Activated naive CD4-positive, alpha-beta T cell treated with anti-CD3 and anti-CD28 coated beads, Interleukin-2, amount 10 ng/mL, durations not matched to agents 7 days and 5 days (primary cell): ENCODE results near the gene PICK1.

ENCODE experiments used
- CTCF ChIA-PET: fragments of 350-600 bp; sonication (Branson Sonifier 250); formaldehyde crosslinking; loops from one replicate; lab custom pipeline; 2021; ENCODE audit warnings: antibody characterized with exemption; lab: Charles Lee
- DNase-seq: peaks from one replicate; pipeline ENCODE4 v3.0.0-alpha.2; 2020
- H3K27ac Mint-ChIP-seq: one replicate; pipeline ENCODE4 v1.8.0; 2021; ENCODE audit warnings: mild to moderate bottlenecking, moderate library complexity, mixed read lengths
- H3K27me3 Mint-ChIP-seq: one replicate; pipeline ENCODE4 v1.8.0; 2021; ENCODE audit warnings: mild to moderate bottlenecking, mixed read lengths
- H3K36me3 Mint-ChIP-seq: one replicate; pipeline ENCODE4 v1.8.0; 2021; ENCODE audit warnings: mixed read lengths
- H3K4me1 Mint-ChIP-seq: one replicate; pipeline ENCODE4 v1.8.0; 2021; ENCODE audit warnings: mixed read lengths
- H3K4me3 Mint-ChIP-seq: one replicate; pipeline ENCODE4 v1.8.0; 2021; ENCODE audit warnings: mild to moderate bottlenecking, moderate library complexity, mixed read lengths
- H3K9me3 Mint-ChIP-seq: one replicate; pipeline ENCODE4 v1.8.0; 2021; ENCODE audit warnings: mixed read lengths

Gene PICK1

DNA sequence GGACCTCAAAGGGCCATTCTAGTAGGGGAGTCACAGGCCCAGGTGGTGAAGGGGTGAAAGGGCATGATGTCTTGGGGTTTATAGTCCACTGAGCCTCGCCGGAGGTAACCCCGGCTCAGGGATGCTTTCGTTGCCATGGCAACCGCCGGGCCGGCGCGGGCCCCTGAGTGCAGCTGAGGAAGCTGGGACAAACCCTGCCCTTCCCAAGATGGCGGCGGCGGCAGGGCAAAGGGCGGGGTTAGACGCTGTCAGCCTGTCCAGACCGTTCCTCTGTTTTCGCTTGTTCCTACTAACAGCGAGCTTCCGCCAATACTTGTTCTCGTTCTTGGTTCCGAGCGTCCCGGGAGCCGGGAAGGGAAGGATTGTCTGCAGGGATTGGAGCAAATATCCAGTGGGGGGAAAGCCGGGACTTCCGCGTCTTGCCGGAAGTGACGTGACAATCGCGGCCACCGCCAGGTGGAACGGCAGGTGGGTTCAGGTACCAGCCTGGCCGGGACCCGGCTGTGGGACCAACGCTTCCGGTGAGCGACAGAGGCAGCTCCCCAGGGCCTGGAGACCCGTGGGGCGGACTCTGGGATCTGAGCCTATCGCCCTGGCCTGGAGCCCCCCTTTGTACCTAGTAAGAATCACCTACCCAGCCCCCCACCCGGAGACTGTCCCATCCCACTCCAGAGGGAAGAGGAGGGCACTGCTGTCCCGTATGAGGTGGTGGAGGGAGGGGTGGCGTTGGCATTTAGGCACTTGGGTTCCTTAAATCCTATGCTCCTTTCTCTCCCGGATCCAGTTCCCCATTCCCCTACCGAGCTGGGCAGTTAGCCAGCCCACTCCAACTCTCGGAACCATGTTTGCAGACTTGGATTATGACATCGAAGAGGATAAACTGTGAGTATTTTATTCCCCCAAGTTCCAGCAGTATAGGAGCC lies at the start of gene PICK1:
TSS of gene PICK1 (plus strand) at position 436 of the 923 bp plus-strand sequence. CDS start at position 842, 406 bp downstream.
- DNase-seq = peak; percentile 89
- CTCF ChIA-PET = interaction anchor here (1.0 kb wide), 2 partner anchors 12 to 41 kb away, joined by 3 to 4 read pairs; no protein-coding TSS in a partner anchor
- Mint-ChIP-seq H3K27me3 (peaks cover 33% of the 10 kb centered on the region), H3K4me3 (peak within 1 kb of the TSS; percentile 96), H3K36me3 (peaks cover 9% of the 10 kb centered on the region), H3K4me1 (peaks cover 20% of the 10 kb centered on the region), H3K27ac (peak within 1 kb of the TSS; percentile 95), H3K9me3 (no peaks in the 10 kb centered on the region)

DNA sequence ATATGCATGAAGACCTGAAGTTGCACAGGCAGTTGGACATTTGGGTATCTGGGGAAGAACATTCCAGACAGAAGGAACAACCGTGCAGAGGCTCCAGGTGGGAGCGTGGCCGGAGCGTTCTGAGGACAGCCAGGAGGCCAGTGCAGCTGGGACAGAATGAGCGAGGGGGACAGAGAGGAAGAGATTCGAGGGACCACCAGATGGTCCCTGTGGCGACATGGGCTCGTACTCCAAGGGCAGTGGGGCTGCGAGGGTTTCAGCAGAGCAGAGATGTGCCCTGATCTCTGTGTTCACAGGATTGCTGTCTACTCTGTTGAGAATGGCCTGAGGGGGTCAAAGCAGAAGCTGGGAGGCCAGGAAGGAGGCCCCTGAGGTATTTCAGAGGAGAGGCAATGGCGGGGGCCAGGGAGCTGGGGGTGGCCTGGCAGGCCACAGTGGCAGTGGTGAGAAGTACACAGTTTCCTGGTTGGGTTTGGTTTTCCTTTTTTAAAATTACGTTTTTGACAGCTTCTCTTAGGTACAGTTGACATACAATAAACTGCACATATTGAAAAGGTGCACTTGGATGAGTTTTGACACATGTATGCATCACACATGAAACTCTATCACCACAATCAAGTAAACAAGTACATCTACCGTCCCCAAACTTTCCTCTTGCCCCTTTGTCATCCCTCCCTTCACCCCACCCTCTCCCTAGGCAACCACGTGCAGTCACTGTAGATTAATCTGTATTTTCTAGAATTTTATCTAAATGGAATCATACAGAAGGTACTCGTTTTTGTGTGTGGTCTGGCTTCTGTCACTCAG lies 48.0 kb upstream of the PICK1 start:
- H3K27ac Mint-ChIP-seq = peak overlapping the region; percentile 2
- CTCF ChIA-PET = no interaction called here

DNA sequence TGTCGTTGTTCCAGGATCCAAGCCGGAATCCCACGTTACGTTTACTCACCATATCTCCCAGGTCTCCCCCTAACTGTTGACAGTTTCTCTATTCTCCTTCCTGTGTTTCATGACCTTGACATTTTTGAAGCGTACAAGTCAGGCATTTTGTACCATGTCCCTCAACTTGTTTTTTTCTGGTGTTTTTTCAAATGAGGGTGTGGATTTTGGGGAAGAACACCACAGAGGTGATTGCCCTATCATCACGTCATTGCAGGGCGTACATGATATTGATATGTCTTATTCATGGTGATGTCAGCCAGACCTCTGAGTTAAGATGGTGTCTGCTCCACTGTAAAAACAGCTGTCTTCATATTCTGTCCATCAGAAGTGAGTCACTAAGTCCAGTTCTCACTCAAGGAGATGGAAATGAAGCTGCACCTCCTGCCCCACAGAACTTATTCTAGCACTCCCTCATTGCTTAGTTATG lies 44.6 kb upstream of the PICK1 start:
- Mint-ChIP-seq H3K4me3 (no peak overlapping the region), H3K27ac (no peak overlapping the region), H3K27me3 (peaks cover 6% of the 10 kb centered on the region), H3K9me3 (no peaks in the 10 kb centered on the region), H3K36me3 (no peaks in the 10 kb centered on the region), H3K4me1 (peaks cover 3% of the 10 kb centered on the region)
- CTCF ChIA-PET = no interaction called here
- DNase-seq = no peak

More for the DNA sequence above, 48.0 kb upstream of the PICK1 start:
- Mint-ChIP-seq H3K27me3 (peaks cover 6% of the 10 kb centered on the region), H3K4me3 (no peak overlapping the region), H3K4me1 (peaks cover 3% of the 10 kb centered on the region), H3K9me3 (no peaks in the 10 kb centered on the region), H3K36me3 (no peaks in the 10 kb centered on the region)
- no peak for DNase-seq

DNA sequence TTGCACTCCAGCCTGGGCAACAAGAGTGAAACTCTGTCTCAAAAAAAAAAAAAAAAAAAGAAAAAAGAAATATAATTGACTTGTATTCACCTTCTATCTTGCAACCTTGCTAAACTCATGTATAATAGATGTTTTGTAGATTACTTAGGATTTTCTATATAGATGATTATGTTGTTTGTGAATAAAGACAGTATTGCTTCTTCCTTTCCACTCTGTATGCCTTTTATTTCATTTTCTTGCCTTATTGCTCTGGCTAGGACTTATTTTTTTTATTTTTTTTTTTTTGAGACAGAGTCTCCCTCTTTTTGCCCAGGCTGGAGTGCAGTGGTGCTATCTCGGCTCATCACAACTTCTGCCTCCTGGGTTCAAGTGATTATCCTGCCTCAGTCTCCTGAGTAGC lies 43.1 kb upstream of the PICK1 start:
- Mint-ChIP-seq H3K27ac (no peak overlapping the region), H3K27me3 (peaks cover 7% of the 10 kb centered on the region), H3K4me3 (no peak overlapping the region), H3K36me3 (no peaks in the 10 kb centered on the region), H3K4me1 (peaks cover under 1% of the 10 kb centered on the region), H3K9me3 (no peaks in the 10 kb centered on the region)
- no peak for DNase-seq
- CTCF ChIA-PET = interaction anchor here (1.8 kb wide), 1 partner anchor 38 kb away, joined by 6 read pairs; no protein-coding TSS in a partner anchor

- CTCF ChIA-PET = no interaction called here
- Mint-ChIP-seq H3K27me3 (peaks cover 10% of the 10 kb centered on the region), H3K27ac (no peak overlapping the region), H3K9me3 (no peaks in the 10 kb centered on the region), H3K4me1 (no peaks in the 10 kb centered on the region), H3K36me3 (no peaks in the 10 kb centered on the region), H3K4me3 (no peak overlapping the region)
- DNase-seq = no peak
Observed at GRCh38 chr22:38016182-38017151, 40.7 kb upstream of the PICK1 start.

DNA sequence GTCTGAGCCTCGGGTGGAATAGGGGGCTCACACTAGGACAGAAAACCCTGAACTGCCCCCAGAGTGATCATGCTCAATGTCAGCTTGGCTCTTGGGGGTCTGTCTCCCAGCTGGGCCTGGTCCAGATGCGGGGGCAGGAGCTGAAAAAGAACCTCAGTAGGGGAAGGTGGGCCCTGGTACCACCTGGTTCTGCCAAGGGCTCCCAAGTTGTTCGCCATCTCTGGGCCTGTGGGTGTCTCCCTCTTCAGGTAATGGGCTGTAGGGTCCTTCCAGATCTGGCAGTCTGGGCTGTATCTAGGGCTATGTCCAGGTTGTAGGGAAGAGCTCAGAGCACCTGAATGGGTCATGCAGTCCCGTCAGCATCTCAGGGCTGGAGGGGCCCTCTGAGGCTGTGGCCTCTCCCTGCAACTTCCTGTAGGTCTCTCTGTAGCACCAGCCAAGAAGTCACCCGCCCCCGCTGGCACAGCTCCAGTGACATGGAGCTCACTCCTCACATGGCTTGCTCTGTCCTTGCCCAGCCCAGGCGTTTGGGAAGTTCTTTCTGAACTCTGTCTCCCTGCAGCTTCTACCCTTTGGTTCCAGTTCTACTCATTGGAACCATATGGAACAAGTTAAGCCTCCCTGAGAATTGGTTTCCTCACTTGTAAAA lies 39.8 kb upstream of the PICK1 start:
- H3K4me1 Mint-ChIP-seq = no peaks in the 10 kb centered on the region
- no peak overlapping the region for H3K27ac Mint-ChIP-seq
- DNase-seq = no peak
- no peaks in the 10 kb centered on the region for H3K36me3 Mint-ChIP-seq
- CTCF ChIA-PET = interaction anchor here (0.6 to 0.7 kb wide), 2 partner anchors 39 to 333 kb away, joined by 3 to 4 read pairs; no protein-coding TSS in a partner anchor
- H3K9me3 Mint-ChIP-seq = no peaks in the 10 kb centered on the region
- no peak overlapping the region for H3K4me3 Mint-ChIP-seq
- H3K27me3 Mint-ChIP-seq = peaks cover 10% of the 10 kb centered on the region

DNA sequence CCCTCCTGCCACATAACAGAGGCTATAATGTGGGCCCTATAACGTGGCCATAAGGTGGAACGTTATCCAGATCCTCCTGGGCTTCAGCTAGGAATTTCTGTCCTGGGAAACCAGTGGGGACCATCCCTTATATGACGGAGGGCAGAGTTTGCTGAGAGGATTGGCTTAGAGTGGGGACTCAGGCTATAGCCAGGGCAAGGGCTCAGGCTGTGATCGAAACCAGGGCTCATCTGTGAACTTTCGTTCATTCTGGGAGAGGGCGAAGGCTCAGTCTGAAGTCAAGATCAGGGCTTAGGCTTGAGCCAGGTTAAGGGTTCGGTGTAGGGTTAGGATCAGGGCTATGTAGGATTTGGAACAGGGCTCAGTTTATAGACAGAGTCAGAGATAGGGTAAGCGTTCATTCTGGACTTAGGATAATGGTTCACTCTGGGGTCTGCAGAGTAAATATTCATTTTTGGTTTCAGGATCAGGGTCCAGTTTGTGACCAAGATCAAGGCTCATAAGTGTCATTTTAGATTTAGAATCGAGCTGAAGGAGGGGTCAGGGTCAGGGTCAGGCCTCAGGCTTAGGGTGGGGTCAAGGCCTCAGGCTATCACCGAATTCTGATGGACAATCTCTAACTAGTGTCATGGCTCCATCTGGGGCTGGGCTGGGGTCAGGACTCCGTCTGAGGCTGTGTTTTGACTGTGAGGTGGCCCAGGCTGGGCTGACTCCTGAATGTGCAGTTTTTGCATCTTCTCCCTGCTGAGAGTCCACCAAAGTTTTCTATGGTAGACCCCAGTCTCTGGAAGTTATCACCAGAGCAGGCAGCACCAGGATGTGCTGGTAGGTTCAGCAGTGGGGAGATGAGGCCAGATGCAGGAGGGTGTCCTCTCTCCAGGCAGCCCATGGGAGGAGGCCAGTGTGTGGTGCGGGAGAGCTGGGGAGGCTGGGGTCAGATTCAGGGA lies 39.0 kb upstream of the PICK1 start:
- Mint-ChIP-seq H3K36me3 (no peaks in the 10 kb centered on the region), H3K27me3 (peaks cover 10% of the 10 kb centered on the region), H3K4me3 (no peak overlapping the region), H3K27ac (no peak overlapping the region), H3K4me1 (no peaks in the 10 kb centered on the region), H3K9me3 (no peaks in the 10 kb centered on the region)
- CTCF ChIA-PET = interaction anchor here (0.6 to 0.7 kb wide), 2 partner anchors 40 to 332 kb away, joined by 3 to 4 read pairs; no protein-coding TSS in a partner anchor
- no peak for DNase-seq

DNA sequence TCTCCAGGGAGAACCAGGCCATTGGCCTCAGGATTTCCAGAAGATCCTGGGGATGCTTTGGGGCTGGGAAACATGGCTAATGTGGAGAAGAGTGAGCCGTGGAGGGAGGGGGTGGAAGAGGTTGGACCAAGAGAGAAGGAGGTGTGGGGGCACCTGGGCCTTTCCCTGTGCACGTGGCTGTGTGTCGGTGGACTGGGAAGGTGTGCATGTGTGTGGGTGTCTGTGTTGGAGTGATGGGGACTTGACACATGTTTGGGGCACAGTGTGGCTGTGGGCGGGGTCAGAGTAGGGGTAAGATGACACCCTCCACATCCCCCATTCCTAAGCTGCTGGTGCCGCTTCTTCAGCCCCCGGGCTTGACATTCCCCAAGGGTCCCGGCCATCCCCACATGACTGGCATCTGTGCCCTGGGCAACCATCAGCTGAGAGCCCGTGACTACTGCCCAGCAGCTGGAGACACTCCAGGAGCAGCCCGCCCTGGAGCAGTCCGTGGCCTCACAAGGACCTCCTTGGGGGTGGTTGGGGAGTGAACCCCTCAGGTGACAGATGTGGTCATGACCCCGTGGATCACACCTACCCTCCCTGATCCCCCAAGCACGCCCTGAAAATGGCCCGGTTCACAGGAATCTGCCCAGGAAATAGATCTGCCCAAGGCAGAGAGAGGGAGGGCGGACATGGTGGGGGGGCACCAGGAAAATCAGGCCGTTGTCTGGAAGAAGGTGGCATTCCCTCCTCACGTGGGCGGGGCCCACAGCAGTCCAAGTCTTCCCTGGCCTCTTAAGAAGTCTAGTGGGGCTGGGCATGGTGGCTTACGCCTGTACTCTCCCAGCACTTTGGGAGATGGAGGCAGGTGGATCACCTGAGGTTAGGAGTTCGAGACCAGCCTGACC lies 38.0 kb upstream of the PICK1 start:
- Mint-ChIP-seq H3K27me3 (peaks cover 10% of the 10 kb centered on the region), H3K4me3 (no peak overlapping the region), H3K27ac (no peak overlapping the region), H3K4me1 (no peaks in the 10 kb centered on the region), H3K36me3 (no peaks in the 10 kb centered on the region), H3K9me3 (no peaks in the 10 kb centered on the region)
- CTCF ChIA-PET = no interaction called here
- no peak for DNase-seq

- Mint-ChIP-seq H3K4me3 (no peak overlapping the region), H3K27me3 (peaks cover 10% of the 10 kb centered on the region), H3K9me3 (no peaks in the 10 kb centered on the region), H3K4me1 (no peaks in the 10 kb centered on the region), H3K27ac (no peak overlapping the region), H3K36me3 (no peaks in the 10 kb centered on the region)
- CTCF ChIA-PET = no interaction called here
- no peak for DNase-seq
Observed at GRCh38 chr22:38021206-38021605, 36.0 kb upstream of the PICK1 start.

- DNase-seq = no peak
- Mint-ChIP-seq H3K27me3 (peaks cover 10% of the 10 kb centered on the region), H3K4me3 (no peak overlapping the region), H3K27ac (no peak overlapping the region), H3K9me3 (no peaks in the 10 kb centered on the region), H3K4me1 (no peaks in the 10 kb centered on the region), H3K36me3 (no peaks in the 10 kb centered on the region)
- CTCF ChIA-PET = no interaction called here
Observed at GRCh38 chr22:38023045-38023444, 34.2 kb upstream of the PICK1 start.

GRCh38 chr22:38025514-38025913 lies 31.7 kb upstream of the PICK1 start:
- Mint-ChIP-seq H3K27me3 (peaks cover 12% of the 10 kb centered on the region), H3K4me1 (no peaks in the 10 kb centered on the region), H3K9me3 (no peaks in the 10 kb centered on the region), H3K36me3 (no peaks in the 10 kb centered on the region), H3K4me3 (no peak overlapping the region), H3K27ac (no peak overlapping the region)
- no peak for DNase-seq
- CTCF ChIA-PET = no interaction called here
